ENCODE results near the gene AGBL4. TPM values are rescaled to one million over a fixed set of nuclear protein-coding genes. Genes with fewer than 3 reads are reported as not detected.

Gene AGBL4
- total RNA-seq (2014; rRNA removed) (0.33 and 2.8 TPM in 2 replicates), Bru-seq, nascent RNA (percentile 53 among the genes with signal in this experiment), BruChase-seq, experiment 1, labeled RNA remaining after a 6-hour chase (percentile 56 among the genes with signal in this experiment), BruChase-seq, experiment 2, labeled RNA remaining after a 2-hour chase (percentile 74 among the genes with signal in this experiment)
- long read RNA-seq, partial matches to known transcripts = 1 of 8 reads
- long read RNA-seq, other reads (novel, unspliced or antisense) = 7 of 8 reads

DNA sequence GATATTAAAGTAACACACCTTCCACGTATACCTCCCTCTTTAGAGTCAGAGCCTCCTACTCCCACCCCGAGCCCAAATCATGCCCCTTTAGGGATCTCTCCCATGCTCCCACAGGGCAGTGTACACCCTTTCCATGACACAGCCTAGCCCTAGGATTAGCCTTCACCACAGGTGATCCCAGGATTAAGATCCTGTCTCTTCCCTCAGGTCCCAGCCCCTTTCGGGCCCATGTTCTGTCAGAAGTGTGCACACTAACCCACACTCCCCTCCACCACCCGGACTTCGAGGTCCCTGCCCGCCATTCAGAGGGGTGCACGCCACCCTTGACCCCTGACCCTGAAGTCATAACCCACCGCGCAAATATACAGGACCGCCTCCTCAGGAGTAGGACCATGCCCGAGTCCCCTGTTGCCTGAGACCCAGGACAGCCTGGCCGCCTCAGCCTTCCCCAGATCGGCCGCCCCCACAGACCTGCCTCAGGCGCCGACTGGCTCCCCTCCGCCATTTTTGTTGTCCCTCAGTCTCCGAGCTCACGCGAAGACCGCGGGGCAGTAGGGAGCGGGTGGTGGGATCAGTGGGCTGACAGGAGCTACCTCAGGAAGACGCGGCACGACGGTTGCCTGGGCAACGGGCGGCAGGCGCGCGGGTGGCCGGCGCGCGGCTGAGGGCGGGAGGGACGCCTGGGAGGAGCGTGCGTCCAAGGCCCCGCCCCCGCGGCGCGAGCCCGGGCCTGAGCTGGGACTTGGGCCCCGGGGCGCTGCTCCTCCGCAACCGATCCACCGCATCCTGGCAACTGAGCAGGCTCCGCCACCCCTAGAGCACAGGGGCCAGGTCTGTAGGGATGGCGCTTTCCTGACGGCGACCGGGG lies at the start of gene AGBL4:
Gene AGBL4, minus strand, starts transcription at position 663 of the 868 bp plus-strand sequence.
- ChIA-PET POLR2A (ENCODE audit: unreplicated experiment) (no interaction called here), CTCF (no interaction called here)
- Histone ChIP-seq H3K27me3 (ENCODE audit: low read length) (no peaks in the 10 kb centered on the region), H3K27ac (ENCODE audit: low read length) (no peak within 1 kb of the TSS), H3K9ac (ENCODE audit: low read length) (no peak within 1 kb of the TSS), H3K4me3 (ENCODE audit: low read length) (peak within 1 kb of the TSS; percentile 38; the same call in 1 of the 2 replicates), H4K20me1 (ENCODE audit: low read length) (no peaks in the 10 kb centered on the region), H3K36me3 (ENCODE audit: low read depth, low read length) (no peaks in the 10 kb centered on the region), H3K4me2 (ENCODE audit: low read length) (peak within 1 kb of the TSS; percentile 22; the same call in 1 of the 2 replicates), H3K9me3 (ENCODE audit: low read length) (no peaks in the 10 kb centered on the region), H3F3A (ENCODE audit: low read length, unreplicated experiment) (no peaks in the 10 kb centered on the region), H3K4me1 (ENCODE audit: insufficient read depth, low read length) (no peaks in the 10 kb centered on the region), H3K79me2 (ENCODE audit: low read length) (no peaks in the 10 kb centered on the region), H3K9me2 (replicated peaks; ENCODE audit: low read length) (no peaks in the 10 kb centered on the region), H2AFZ (ENCODE audit: low read length) (0 out of 2 replicates have a peak within 1 kb of the TSS, but pooled peaks have one; percentile 30)
- DNase-seq = peak; percentile 4
- intact Hi-C loops (cut with micrococcal nuclease) = no loop called here
- BruUV-seq (replicated peaks) = no TSS peak
- TF ChIP-seq, protein P1, sequence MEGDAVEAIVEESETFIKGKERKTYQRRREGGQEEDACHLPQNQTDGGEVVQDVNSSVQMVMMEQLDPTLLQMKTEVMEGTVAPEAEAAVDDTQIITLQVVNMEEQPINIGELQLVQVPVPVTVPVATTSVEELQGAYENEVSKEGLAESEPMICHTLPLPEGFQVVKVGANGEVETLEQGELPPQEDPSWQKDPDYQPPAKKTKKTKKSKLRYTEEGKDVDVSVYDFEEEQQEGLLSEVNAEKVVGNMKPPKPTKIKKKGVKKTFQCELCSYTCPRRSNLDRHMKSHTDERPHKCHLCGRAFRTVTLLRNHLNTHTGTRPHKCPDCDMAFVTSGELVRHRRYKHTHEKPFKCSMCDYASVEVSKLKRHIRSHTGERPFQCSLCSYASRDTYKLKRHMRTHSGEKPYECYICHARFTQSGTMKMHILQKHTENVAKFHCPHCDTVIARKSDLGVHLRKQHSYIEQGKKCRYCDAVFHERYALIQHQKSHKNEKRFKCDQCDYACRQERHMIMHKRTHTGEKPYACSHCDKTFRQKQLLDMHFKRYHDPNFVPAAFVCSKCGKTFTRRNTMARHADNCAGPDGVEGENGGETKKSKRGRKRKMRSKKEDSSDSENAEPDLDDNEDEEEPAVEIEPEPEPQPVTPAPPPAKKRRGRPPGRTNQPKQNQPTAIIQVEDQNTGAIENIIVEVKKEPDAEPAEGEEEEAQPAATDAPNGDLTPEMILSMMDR (conservative IDR thresholded peaks at IDR 0.05; ENCODE audit: low read depth, low read length) = no peak
- peak; percentile 67 for ATAC-seq

DNA sequence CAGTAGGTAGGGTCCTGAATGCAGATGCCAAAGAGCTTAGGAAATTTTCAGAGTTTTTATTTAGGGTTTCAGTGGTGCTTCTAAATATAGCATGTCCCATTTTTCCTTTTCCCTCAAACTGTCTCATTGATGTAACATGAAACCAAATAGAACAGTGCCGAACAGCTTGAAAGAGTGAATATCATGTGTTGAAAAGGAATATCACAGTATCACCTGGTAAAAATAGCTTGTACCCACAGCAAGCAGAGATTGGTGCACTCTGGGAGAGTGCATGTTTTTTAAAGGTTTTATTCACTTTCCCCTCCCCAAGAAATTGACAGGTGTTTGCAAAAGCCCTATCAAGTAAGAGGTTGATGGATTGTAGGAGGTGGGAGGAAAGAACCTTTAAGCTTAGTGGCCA lies 43.1 kb upstream of the AGBL4 start:
- H3K27ac ChIP-seq (ENCODE audit: low read length) = no peak overlapping the region
- no peak overlapping the region for H3K4me2 ChIP-seq (ENCODE audit: low read length)
- no peaks in the 10 kb centered on the region for H3K9me2 ChIP-seq (replicated peaks; ENCODE audit: low read length)
- no peak overlapping the region for H2AFZ ChIP-seq (ENCODE audit: low read length)
- no peaks in the 10 kb centered on the region for H3K27me3 ChIP-seq (ENCODE audit: low read length)
- no peaks in the 10 kb centered on the region for H3K9me3 ChIP-seq (ENCODE audit: low read length)
- ATAC-seq = no peak
- TF ChIP-seq EZH2 (IDR thresholded peaks at IDR 0.05; ENCODE audit: low read length, unreplicated experiment) (no peak), EZH2phosphoT487 (IDR thresholded peaks at IDR 0.05; ENCODE audit: borderline replicate concordance, low read length) (no peak)
- TF ChIP-seq, protein P1 (conservative IDR thresholded peaks at IDR 0.05; ENCODE audit: low read depth, low read length) = no peak
- no peaks in the 10 kb centered on the region for H3K79me2 ChIP-seq (ENCODE audit: low read length)
- no peak overlapping the region for H3K4me3 ChIP-seq (ENCODE audit: low read length)
- ChIA-PET CTCF (no interaction called here), POLR2A (ENCODE audit: unreplicated experiment) (no interaction called here)
- no peaks in the 10 kb centered on the region for H3K4me1 ChIP-seq (ENCODE audit: insufficient read depth, low read length)
- no peak overlapping the region for H3K9ac ChIP-seq (ENCODE audit: low read length)
- no peak for DNase-seq
- H3K36me3 ChIP-seq (ENCODE audit: low read depth, low read length) = no peaks in the 10 kb centered on the region
- intact Hi-C loops (cut with micrococcal nuclease) = no loop called here
- H3F3A ChIP-seq (ENCODE audit: low read length, unreplicated experiment) = no peaks in the 10 kb centered on the region
- no peaks in the 10 kb centered on the region for H4K20me1 ChIP-seq (ENCODE audit: low read length)
- no TSS peak for BruUV-seq (replicated peaks)

GRCh38 chr1:50060279-50060678 lies 36.5 kb upstream of the AGBL4 start:
- H3K4me1 ChIP-seq (ENCODE audit: insufficient read depth, low read length) = peaks cover 7% of the 10 kb centered on the region
- ATAC-seq (peak; percentile 63), DNase-seq (peak; percentile 82)
- no peaks in the 10 kb centered on the region for H3K9me2 ChIP-seq (replicated peaks; ENCODE audit: low read length)
- H3K27ac ChIP-seq (ENCODE audit: low read length) = peak overlapping the region; percentile 45
- H3K9me3 ChIP-seq (ENCODE audit: low read length) = no peaks in the 10 kb centered on the region
- H2AFZ ChIP-seq (ENCODE audit: low read length) = no peak overlapping the region
- H3K27me3 ChIP-seq (ENCODE audit: low read length) = no peaks in the 10 kb centered on the region
- H3K79me2 ChIP-seq (ENCODE audit: low read length) = no peaks in the 10 kb centered on the region
- ChIA-PET CTCF (no interaction called here), POLR2A (ENCODE audit: unreplicated experiment) (interaction anchor here (0.6 kb wide), 1 partner anchor 543 kb away, joined by 6 read pairs; no protein-coding TSS in a partner anchor)
- no peaks in the 10 kb centered on the region for H3K36me3 ChIP-seq (ENCODE audit: low read depth, low read length)
- H4K20me1 ChIP-seq (ENCODE audit: low read length) = no peaks in the 10 kb centered on the region
- intact Hi-C loops (cut with micrococcal nuclease) = no loop called here
- TF ChIP-seq, protein P1 (conservative IDR thresholded peaks at IDR 0.05; ENCODE audit: low read depth, low read length) = no peak
- no peak for TF ChIP-seq EZH2 (IDR thresholded peaks at IDR 0.05; ENCODE audit: low read length, unreplicated experiment)
- no peak for TF ChIP-seq EZH2phosphoT487 (IDR thresholded peaks at IDR 0.05; ENCODE audit: borderline replicate concordance, low read length)
- H3K4me2 ChIP-seq (ENCODE audit: low read length) = no peak overlapping the region
- no peaks in the 10 kb centered on the region for H3F3A ChIP-seq (ENCODE audit: low read length, unreplicated experiment)
- no peak overlapping the region for H3K4me3 ChIP-seq (ENCODE audit: low read length)
- BruUV-seq (replicated peaks) = no TSS peak
- H3K9ac ChIP-seq (ENCODE audit: low read length) = no peak overlapping the region
